ENCODE data around the gene KIF3C. TPM values are rescaled to one million over a fixed set of nuclear protein-coding genes. Genes with fewer than 3 reads are reported as not detected.

Gene KIF3C
- total RNA-seq, 1 experiment from 2014 or later: 9.2 TPM

GRCh38 chr2:26008095-26008494, 25.8 kb upstream of the KIF3C start:
- no peaks in the 10 kb centered on the region for H3K27me3 Mint-ChIP-seq (ENCODE audit: insufficient read depth, unreplicated experiment)
- Histone ChIP-seq H3K27me3 (replicated peaks; ENCODE audit: control insufficient read depth, insufficient read depth, low read length) (no peaks in the 10 kb centered on the region), H3K36me3 (ENCODE audit: control insufficient read depth, insufficient read depth, low read length) (no peaks in the 10 kb centered on the region), H3K4me3 (ENCODE audit: low read depth, low read length) (no peak overlapping the region), H3K9me3 (no peaks in the 10 kb centered on the region), H3K4me1 (peaks cover 28% of the 10 kb centered on the region)
- peak overlapping the region; percentile 65 for H3K27ac Mint-ChIP-seq (ENCODE audit: unreplicated experiment)
- ChIA-PET CTCF (no interaction called here), POLR2A (interaction anchor here (0.6 to 0.7 kb wide), 3 partner anchors 42 to 121 kb away, joined by 4 to 8 read pairs (median 6); no protein-coding TSS in a partner anchor)
- no peak for TF ChIP-seq CTCF (IDR thresholded peaks at IDR 0.05; ENCODE audit: insufficient read depth in 1 of 2, low read depth in 1 of 2, low read length in 1 of 2, severe bottlenecking in 1 of 2, unreplicated experiment in 1 of 2)
- intact Hi-C loops (cut with micrococcal nuclease; ENCODE audit: unreplicated experiment): no loop called here
- no peak for DNase-seq
- BruUV-seq (replicated peaks): no TSS peak
- H3K36me3 Mint-ChIP-seq (ENCODE audit: insufficient read depth, unreplicated experiment): peaks cover 21% of the 10 kb centered on the region
- no peak overlapping the region for H3K4me3 Mint-ChIP-seq (ENCODE audit: unreplicated experiment)
- peaks cover 44% of the 10 kb centered on the region for H3K4me1 Mint-ChIP-seq (ENCODE audit: low read depth, unreplicated experiment)
- no peaks in the 10 kb centered on the region for H3K9me3 Mint-ChIP-seq (ENCODE audit: unreplicated experiment)

- H3K4me3 Mint-ChIP-seq (ENCODE audit: unreplicated experiment): no peak overlapping the region
- no peak for TF ChIP-seq CTCF (IDR thresholded peaks at IDR 0.05; ENCODE audit: insufficient read depth in 1 of 2, low read depth in 1 of 2, low read length in 1 of 2, severe bottlenecking in 1 of 2, unreplicated experiment in 1 of 2)
- no peaks in the 10 kb centered on the region for H3K9me3 ChIP-seq
- H3K27ac Mint-ChIP-seq (ENCODE audit: unreplicated experiment): peak overlapping the region; percentile 36
- H3K27me3 ChIP-seq (replicated peaks; ENCODE audit: control insufficient read depth, insufficient read depth, low read length): no peaks in the 10 kb centered on the region
- no TSS peak for BruUV-seq (replicated peaks)
- H3K9me3 Mint-ChIP-seq (ENCODE audit: unreplicated experiment): no peaks in the 10 kb centered on the region
- H3K36me3 Mint-ChIP-seq (ENCODE audit: insufficient read depth, unreplicated experiment): peaks cover 9% of the 10 kb centered on the region
- DNase-seq: no peak
- H3K4me1 ChIP-seq: peaks cover 33% of the 10 kb centered on the region
- H3K27me3 Mint-ChIP-seq (ENCODE audit: insufficient read depth, unreplicated experiment): no peaks in the 10 kb centered on the region
- ChIA-PET POLR2A (interaction anchor here (0.6 kb wide), 1 partner anchor 124 kb away, joined by 3 read pairs; the partner anchor contains the start of gene ASXL2), CTCF (interaction anchor here (0.6 kb wide), 2 partner anchors 141 to 1513 kb away, joined by 3 to 6 read pairs; no protein-coding TSS in a partner anchor)
- peaks cover 47% of the 10 kb centered on the region for H3K4me1 Mint-ChIP-seq (ENCODE audit: low read depth, unreplicated experiment)
- no peak overlapping the region for H3K4me3 ChIP-seq (ENCODE audit: low read depth, low read length)
- intact Hi-C loops (cut with micrococcal nuclease; ENCODE audit: unreplicated experiment): no loop called here
- H3K36me3 ChIP-seq (ENCODE audit: control insufficient read depth, insufficient read depth, low read length): no peaks in the 10 kb centered on the region
Observed at GRCh38 chr2:26002632-26003310, 20.5 kb upstream of the KIF3C start.

GRCh38 chr2:26001743-26002351, 19.6 kb upstream of the KIF3C start:
- CTCF ChIA-PET: no interaction called here
- Histone ChIP-seq H3K27me3 (replicated peaks; ENCODE audit: control insufficient read depth, insufficient read depth, low read length) (no peaks in the 10 kb centered on the region), H3K36me3 (ENCODE audit: control insufficient read depth, insufficient read depth, low read length) (no peaks in the 10 kb centered on the region), H3K4me1 (peaks cover 37% of the 10 kb centered on the region), H3K9me3 (no peaks in the 10 kb centered on the region), H3K4me3 (ENCODE audit: low read depth, low read length) (no peak overlapping the region)
- no TSS peak for BruUV-seq (replicated peaks)
- Mint-ChIP-seq H3K27me3 (ENCODE audit: insufficient read depth, unreplicated experiment) (no peaks in the 10 kb centered on the region), H3K9me3 (ENCODE audit: unreplicated experiment) (no peaks in the 10 kb centered on the region), H3K4me1 (ENCODE audit: low read depth, unreplicated experiment) (peaks cover 55% of the 10 kb centered on the region), H3K27ac (ENCODE audit: unreplicated experiment) (peak overlapping the region; percentile 95), H3K36me3 (ENCODE audit: insufficient read depth, unreplicated experiment) (peaks cover 9% of the 10 kb centered on the region), H3K4me3 (ENCODE audit: unreplicated experiment) (no peak overlapping the region)
- TF ChIP-seq CTCF (IDR thresholded peaks at IDR 0.05; ENCODE audit: insufficient read depth in 1 of 2, low read depth in 1 of 2, low read length in 1 of 2, severe bottlenecking in 1 of 2, unreplicated experiment in 1 of 2): no peak
- POLR2A ChIA-PET: no interaction called here
- intact Hi-C loops (cut with micrococcal nuclease; ENCODE audit: unreplicated experiment): no loop called here
- DNase-seq: no peak
